PFSK-1 (cell line): Measurements from ENCODE around the gene CSF1.

Experiments used
- POLR2AphosphoS5 ChIP-seq: IDR thresholded peaks from 2 replicates; pipeline ENCODE4 v1.6.1; 2012; ENCODE audit warnings: low read depth, mild to moderate bottlenecking, control low read depth, low read length, moderate library complexity
- REST ChIP-seq, 2 experiments: IDR thresholded peaks; 2 replicates each; pipeline versions ENCODE4 v1.6.1 to v1.8.0; 2011 to 2012; ENCODE audit warnings: low read depth in 2 of 2, low read length in 2 of 2, control low read depth in 1 of 2, inconsistent platforms in 1 of 2, mild to moderate bottlenecking in 1 of 2, moderate library complexity in 1 of 2; ENCODE audit not compliant: insufficient read depth in 1 of 2
- TAF1 ChIP-seq: IDR thresholded peaks from 2 replicates; pipeline ENCODE4 v1.6.1; 2012; ENCODE audit warnings: low read length, control low read depth, borderline replicate concordance; ENCODE audit not compliant: insufficient read depth

DNA sequence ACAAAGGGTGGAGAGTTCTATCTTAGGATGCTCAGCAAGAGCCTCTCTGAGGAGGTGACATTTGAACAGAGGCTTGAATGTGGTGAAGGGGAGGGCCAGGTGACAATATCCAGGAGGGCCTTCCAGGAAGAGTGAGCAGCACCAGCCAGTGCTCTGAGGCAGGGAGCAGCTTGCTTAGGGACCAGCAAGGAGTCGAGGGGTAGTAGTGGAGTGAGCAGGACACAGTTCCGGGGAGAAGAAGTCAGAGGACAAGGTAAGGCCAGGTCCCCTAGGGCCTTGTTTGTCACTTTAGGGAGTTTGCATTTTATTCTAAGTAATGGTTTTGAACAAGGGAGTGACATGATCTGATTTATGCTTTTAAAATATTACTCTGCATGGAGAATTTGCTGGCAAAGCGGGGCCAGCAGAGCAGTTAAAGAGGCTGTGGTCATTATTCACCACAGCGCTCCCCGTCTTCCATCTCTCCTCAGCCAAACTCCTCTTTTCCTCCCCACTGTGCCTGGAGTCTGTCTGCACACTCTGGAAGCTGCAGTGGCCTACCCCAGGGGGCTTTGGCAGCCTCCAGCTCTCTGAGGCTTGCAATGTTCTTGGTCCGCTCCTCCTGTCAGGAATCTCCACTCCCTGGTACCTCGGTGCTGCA is 17.0 kb upstream of the CSF1 start:
- TF ChIP-seq TAF1 (no peak), REST (IDR thresholded peaks at IDR 0.05; ENCODE audit: insufficient read depth in 1 of 2, low read depth in 2 of 2, low read length in 2 of 2) (no peak), POLR2AphosphoS5 (no peak)
